GM10248 (cell line): Measurements from ENCODE around the gene ZSCAN25.

Experiments used
- CTCF ChIA-PET: fragments of 300-600 bp; sonication (Branson Sonifier 250); formaldehyde crosslinking; extraction: SDS; loops from one replicate; lab custom pipeline; 2021; ENCODE audit warnings: antibody characterized with exemption; lab: Yijun Ruan, JAX
- POLR2A ChIA-PET: fragments of 350-650 bp; sonication (Branson Sonifier 250); formaldehyde crosslinking; extraction: SDS; loops from one replicate; lab custom pipeline; 2020; ENCODE audit warnings: antibody characterized with exemption; lab: Yijun Ruan, JAX
- DNase-seq: peaks from one replicate; pipeline ENCODE4 v3.0.0; 2012; ENCODE audit errors: extremely low spot score
- TF ChIP-seq, protein P1 (sequence below): IDR thresholded peaks from 2 replicates; pipeline ENCODE4 v1.5.1; 2012; ENCODE audit warnings: mild to moderate bottlenecking, low read depth; ENCODE audit errors: extremely low read depth, missing control alignments, control extremely low read depth

The ZSCAN25 gene

DNA sequence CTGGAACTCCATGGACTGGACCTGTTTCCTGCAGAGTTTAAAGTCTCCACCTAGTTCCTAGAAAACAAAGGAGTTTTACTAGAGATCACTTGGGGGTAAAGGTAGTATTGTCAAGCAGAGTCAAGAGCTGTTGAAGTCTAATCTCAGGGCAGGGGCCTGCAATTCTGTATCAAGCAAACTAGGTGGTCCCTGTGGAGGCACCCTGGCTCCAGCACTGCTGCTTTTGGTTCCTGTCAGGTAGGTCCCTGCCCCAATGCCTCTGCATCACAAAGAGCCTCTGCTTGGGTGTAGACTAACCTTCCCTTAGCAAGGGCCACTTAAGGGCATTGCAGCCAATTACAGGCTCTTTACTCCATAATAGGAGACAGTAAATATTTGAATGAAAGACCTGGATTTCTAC lies 22.5 kb downstream of the ZSCAN25 start:
- TF ChIP-seq, protein P1, sequence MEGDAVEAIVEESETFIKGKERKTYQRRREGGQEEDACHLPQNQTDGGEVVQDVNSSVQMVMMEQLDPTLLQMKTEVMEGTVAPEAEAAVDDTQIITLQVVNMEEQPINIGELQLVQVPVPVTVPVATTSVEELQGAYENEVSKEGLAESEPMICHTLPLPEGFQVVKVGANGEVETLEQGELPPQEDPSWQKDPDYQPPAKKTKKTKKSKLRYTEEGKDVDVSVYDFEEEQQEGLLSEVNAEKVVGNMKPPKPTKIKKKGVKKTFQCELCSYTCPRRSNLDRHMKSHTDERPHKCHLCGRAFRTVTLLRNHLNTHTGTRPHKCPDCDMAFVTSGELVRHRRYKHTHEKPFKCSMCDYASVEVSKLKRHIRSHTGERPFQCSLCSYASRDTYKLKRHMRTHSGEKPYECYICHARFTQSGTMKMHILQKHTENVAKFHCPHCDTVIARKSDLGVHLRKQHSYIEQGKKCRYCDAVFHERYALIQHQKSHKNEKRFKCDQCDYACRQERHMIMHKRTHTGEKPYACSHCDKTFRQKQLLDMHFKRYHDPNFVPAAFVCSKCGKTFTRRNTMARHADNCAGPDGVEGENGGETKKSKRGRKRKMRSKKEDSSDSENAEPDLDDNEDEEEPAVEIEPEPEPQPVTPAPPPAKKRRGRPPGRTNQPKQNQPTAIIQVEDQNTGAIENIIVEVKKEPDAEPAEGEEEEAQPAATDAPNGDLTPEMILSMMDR, result no peak
- DNase-seq, result no peak
- CTCF ChIA-PET, result no interaction called here
- POLR2A ChIA-PET, result no interaction called here

DNA sequence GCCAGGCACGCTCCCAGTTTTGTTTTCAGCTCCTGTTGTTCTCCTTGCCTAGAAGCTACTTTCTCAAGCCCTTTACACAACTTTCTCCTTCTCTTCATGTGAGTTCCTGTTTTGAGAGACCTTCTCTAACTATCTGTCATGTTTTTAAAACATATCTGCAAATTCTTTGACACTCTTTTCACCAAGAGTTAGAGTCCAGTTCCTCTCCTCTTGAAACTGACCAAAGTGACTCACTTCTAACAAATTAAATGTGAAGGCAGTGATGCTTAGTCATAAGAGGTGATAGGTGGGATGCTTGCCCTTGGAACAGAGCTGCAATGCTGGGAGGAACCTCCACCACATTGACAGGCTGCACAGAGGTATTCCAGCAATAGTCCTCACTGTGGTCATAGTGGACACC lies 25.3 kb downstream of the ZSCAN25 start:
- TF ChIP-seq, protein P1, result no peak
- POLR2A ChIA-PET, result no interaction called here
- no peak for DNase-seq
- CTCF ChIA-PET, result no interaction called here

- ChIA-PET POLR2A (no interaction called here), CTCF (no interaction called here)
- no peak for DNase-seq
- TF ChIP-seq, protein P1, result no peak
Measured at GRCh38 chr7:99643464-99643863, 26.7 kb downstream of the ZSCAN25 start.

DNA sequence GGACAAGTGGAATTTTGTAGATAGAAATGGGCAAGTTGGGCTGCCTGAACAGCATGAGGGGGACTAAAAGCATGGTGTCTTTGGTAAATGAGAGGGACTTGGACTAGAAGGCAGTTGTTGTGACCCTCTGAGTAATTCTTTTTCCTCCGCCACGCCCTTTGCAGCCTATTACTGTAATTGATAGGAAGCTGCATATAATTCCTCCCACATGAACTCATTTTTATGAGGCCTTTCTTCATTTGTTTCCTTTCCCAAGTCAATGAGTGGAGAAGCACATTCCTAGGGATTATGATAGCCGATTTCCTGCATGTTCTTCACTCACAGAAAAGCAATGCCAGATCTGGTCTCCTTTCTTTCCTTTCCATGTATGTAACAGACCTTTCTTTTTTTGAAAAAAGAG lies 27.7 kb downstream of the ZSCAN25 start:
- DNase-seq, result no peak
- TF ChIP-seq, protein P1, result no peak
- CTCF ChIA-PET, result no interaction called here
- POLR2A ChIA-PET, result no interaction called here

GRCh38 chr7:99645590-99645989 lies 28.8 kb downstream of the ZSCAN25 start:
- ChIA-PET CTCF (no interaction called here), POLR2A (no interaction called here)
- DNase-seq, result no peak

GRCh38 chr7:99648843-99649242 lies 32.1 kb downstream of the ZSCAN25 start:
- CTCF ChIA-PET, result no interaction called here
- POLR2A ChIA-PET, result no interaction called here
- DNase-seq, result no peak
- TF ChIP-seq, protein P1, result no peak

More at GRCh38 chr7:99645590-99645989, 28.8 kb downstream of the ZSCAN25 start:
- TF ChIP-seq, protein P1, result no peak

GRCh38 chr7:99651290-99651689 lies 34.5 kb downstream of the ZSCAN25 start:
- CTCF ChIA-PET, result interaction anchor here (0.8 to 1.1 kb wide), 2 partner anchors 11 to 185 kb away, joined by 3 read pairs; no protein-coding TSS in a partner anchor
- TF ChIP-seq, protein P1, result no peak
- POLR2A ChIA-PET, result no interaction called here
- DNase-seq, result no peak
